ENCODE data around the gene TPPP2. TPM values are rescaled to one million over a fixed set of nuclear protein-coding genes. Genes with fewer than 3 reads are reported as not detected.
A peak's percentile ranks its signal among the peaks of the same experiment; 100 is the strongest.

The TPPP2 gene
- total and polyA plus RNA-seq, 2 experiments from 2014 or later = 0.39 to 0.92 TPM

- H3K9me3 ChIP-seq (ENCODE audit: low read depth) = no peaks in the 10 kb centered on the region
- peaks cover 18% of the 10 kb centered on the region for H3K4me1 ChIP-seq (ENCODE audit: low read depth)
- no peaks in the 10 kb centered on the region for H3K27me3 ChIP-seq
- no peak for TF ChIP-seq CTCF (IDR thresholded peaks at IDR 0.05; ENCODE audit: low read depth, low read length)
- H3K27ac ChIP-seq = no peak within 1 kb of the TSS
- H3K4me3 ChIP-seq = no peak within 1 kb of the TSS
- DNase-seq (ENCODE audit: low read depth in 1 of 2, low spot score in 1 of 2) = no peak
- no peaks in the 10 kb centered on the region for H3K36me3 ChIP-seq
These were observed 4.7 kb downstream of the TPPP2 start, which contains the start of gene RNASE13 for GRCh38 chr14:21034707-21035106. RNASE13 (minus strand) TSS chr14:21034807; CDS start chr14:21034288, 519 bp downstream.

- H3K27me3 ChIP-seq = no peaks in the 10 kb centered on the region
- no peaks in the 10 kb centered on the region for H3K9me3 ChIP-seq (ENCODE audit: low read depth)
- no peaks in the 10 kb centered on the region for H3K36me3 ChIP-seq
- no peak overlapping the region for H3K27ac ChIP-seq
- no peak for TF ChIP-seq CTCF (IDR thresholded peaks at IDR 0.05; ENCODE audit: low read depth, low read length)
- DNase-seq (ENCODE audit: low read depth in 1 of 2, low spot score in 1 of 2) = no peak
- H3K4me1 ChIP-seq (ENCODE audit: low read depth) = peaks cover 20% of the 10 kb centered on the region
- no peak overlapping the region for H3K4me3 ChIP-seq
These were observed 6.7 kb downstream of the TPPP2 start for GRCh38 chr14:21036751-21037150.

GRCh38 chr14:21037156-21037555, 7.1 kb downstream of the TPPP2 start:
- Histone ChIP-seq H3K9me3 (ENCODE audit: low read depth) (no peaks in the 10 kb centered on the region), H3K27me3 (no peaks in the 10 kb centered on the region), H3K4me3 (no peak overlapping the region), H3K4me1 (ENCODE audit: low read depth) (peaks cover 20% of the 10 kb centered on the region), H3K36me3 (no peaks in the 10 kb centered on the region), H3K27ac (no peak overlapping the region)
- no peak for DNase-seq (ENCODE audit: low read depth in 1 of 2, low spot score in 1 of 2)
- TF ChIP-seq CTCF (IDR thresholded peaks at IDR 0.05; ENCODE audit: low read depth, low read length) = no peak

GRCh38 chr14:21038441-21039422, 8.7 kb downstream of the TPPP2 start:
- no peaks in the 10 kb centered on the region for H3K36me3 ChIP-seq
- DNase-seq (ENCODE audit: low read depth in 1 of 2, low spot score in 1 of 2) = peak; percentile 65 to 94
- H3K4me1 ChIP-seq (ENCODE audit: low read depth) = peaks cover 20% of the 10 kb centered on the region
- TF ChIP-seq CTCF (IDR thresholded peaks at IDR 0.05; ENCODE audit: low read depth, low read length) = no peak
- no peaks in the 10 kb centered on the region for H3K27me3 ChIP-seq
- H3K4me3 ChIP-seq = no peak overlapping the region
- H3K27ac ChIP-seq = peak overlapping the region; percentile 80
- H3K9me3 ChIP-seq (ENCODE audit: low read depth) = no peaks in the 10 kb centered on the region

GRCh38 chr14:21039585-21040369, 9.8 kb downstream of the TPPP2 start:
- peak; percentile 85 to 86 for DNase-seq (ENCODE audit: low read depth in 1 of 2, low spot score in 1 of 2)
- Histone ChIP-seq H3K9me3 (ENCODE audit: low read depth) (no peaks in the 10 kb centered on the region), H3K4me3 (no peak overlapping the region), H3K36me3 (no peaks in the 10 kb centered on the region), H3K27me3 (no peaks in the 10 kb centered on the region), H3K27ac (peak overlapping the region; percentile 80), H3K4me1 (ENCODE audit: low read depth) (peaks cover 17% of the 10 kb centered on the region)
- TF ChIP-seq CTCF (IDR thresholded peaks at IDR 0.05; ENCODE audit: low read depth, low read length) = peak; percentile 73

Measured in cardiac muscle cell (in vitro differentiated cells and primary cell).